K562 (cell line): ENCODE results near the gene OTOA. TPM values are rescaled to one million over a fixed set of nuclear protein-coding genes. Genes with fewer than 3 reads are reported as not detected.
A peak's percentile ranks its signal among the peaks of the same experiment; 100 is the strongest.
"Not testable (repeated sequence)": the region's sequence is repeated elsewhere in the genome, so short reads cannot be mapped to it uniquely, and the experiment has no call there.

Experiments
- ATAC-seq: fragments of 200-7000 bp; cut with Tn5 transposase; 3 replicates; pipeline ENCODE4 v1.9.1; 2020; ENCODE audit warnings: moderate library complexity
- BruUV-seq: library from RNA; stranded (reverse); fragments of 400-500 nt; replicated peaks from 2 replicates; lab custom pipeline; 2021; lab: Mats Ljungman, UMichigan
- CTCF ChIA-PET: fragments of 300-600 bp; formaldehyde crosslinking; extraction: SDS; loops from one replicate; lab custom pipeline; 2021; ENCODE audit warnings: low intra/inter-chr PET ratio; lab: Yijun Ruan, JAX
- POLR2A ChIA-PET: fragments of 300-600, 350-650 bp; sonication (Branson Sonifier 250); formaldehyde crosslinking; extraction: SDS; loops from one replicate; lab custom pipeline; 2021; ENCODE audit warnings: antibody characterized with exemption, inconsistent platforms; lab: Yijun Ruan, JAX
- DNase-seq, 4 experiments: peaks; one replicate each; pipeline versions ENCODE4 v3.0.0 to v3.0.0-alpha.2; 2011 to 2018; ENCODE audit warnings: low spot score in 3 of 4, mixed read lengths in 3 of 4; ENCODE audit errors: extremely low read depth in 1 of 4
- FAIRE-seq: peaks from 2 replicates; lab custom pipeline; 2011; peaks lifted over from hg19 to GRCh38; lab: Jason Lieb, UNC
- H2AFZ ChIP-seq: 2 replicates; pipeline ENCODE4 v1.6.0; 2011; ENCODE audit warnings: low read depth, low read length, control low read depth, inconsistent platforms
- H3K27ac ChIP-seq: fragments of 200-600 bp; 3 replicates; pipeline ENCODE4 v1.8.0; 2011; ENCODE audit warnings: low read depth, mild to moderate bottlenecking, control low read depth, inconsistent platforms, low read length, moderate library complexity, mixed read lengths; ENCODE audit errors: extremely low read depth
- H3K27me3 ChIP-seq, 2 experiments: fragments of 300-600 bp in 1 of 2; 2 replicates in 1 of 2; 3 replicates in 1 of 2; pipeline versions ENCODE4 v1.6.0 to v1.8.0; 2011; ENCODE audit warnings: inconsistent platforms in 2 of 2, low read length in 2 of 2, mild to moderate bottlenecking in 1 of 2, mixed read lengths in 1 of 2, moderate library complexity in 1 of 2; ENCODE audit not compliant: control insufficient read depth in 2 of 2, insufficient read depth in 2 of 2
- H3K36me3 ChIP-seq: fragments of 300-600 bp; 3 replicates; pipeline ENCODE4 v1.8.0; 2011; ENCODE audit warnings: mild to moderate bottlenecking, low read length, inconsistent platforms; ENCODE audit not compliant: control insufficient read depth, insufficient read depth
- H3K4me1 ChIP-seq, 2 experiments: fragments of 200-600 bp in 1 of 2; replicated peaks in 1 of 2; 2 replicates in 1 of 2; 3 replicates in 1 of 2; pipeline versions ENCODE4 v1.5.1 to v1.8.0; 2011; ENCODE audit warnings: inconsistent platforms in 2 of 2, low read length in 2 of 2, mild to moderate bottlenecking in 1 of 2, mixed read lengths in 1 of 2, moderate library complexity in 1 of 2; ENCODE audit not compliant: control insufficient read depth in 2 of 2, insufficient read depth in 2 of 2
- H3K4me2 ChIP-seq: 2 replicates; pipeline ENCODE4 v1.6.1; 2011; ENCODE audit warnings: low read length, control low read depth, inconsistent platforms, mixed read lengths; ENCODE audit not compliant: insufficient read depth
- H3K4me3 ChIP-seq: fragments of 200-600 bp; sonication (generic), shearing (Covaris generic); 2 replicates; pipeline ENCODE4 v1.5.1; 2016; ENCODE audit warnings: control low read depth, inconsistent platforms
- H3K79me2 ChIP-seq: fragments of 200-600 bp; 3 replicates; pipeline ENCODE4 v1.8.0; 2011; ENCODE audit warnings: low read length, inconsistent platforms; ENCODE audit not compliant: control insufficient read depth, insufficient read depth
- H3K9ac ChIP-seq, 2 experiments: 2 replicates each; pipeline versions ENCODE4 v1.6.0 to v1.6.1; 2011; ENCODE audit warnings: low read depth in 2 of 2, low read length in 2 of 2, control low read depth in 1 of 2, inconsistent platforms in 1 of 2, mild to moderate bottlenecking in 1 of 2, mixed read lengths in 1 of 2; ENCODE audit not compliant: insufficient read depth in 1 of 2
- H3K9me1 ChIP-seq: one replicate; pipeline ENCODE4 v1.6.0; 2011; ENCODE audit warnings: inconsistent platforms, mild to moderate bottlenecking, low read length, moderate library complexity; ENCODE audit not compliant: control insufficient read depth, insufficient read depth
- H3K9me3 ChIP-seq: replicated peaks from 2 replicates; pipeline ENCODE4 v1.5.1; 2011; ENCODE audit warnings: low read depth, low read length, inconsistent platforms; ENCODE audit not compliant: control insufficient read depth, insufficient read depth
- H4K20me1 ChIP-seq: replicated peaks from 2 replicates; pipeline ENCODE4 v1.6.1; 2011; ENCODE audit warnings: low read length, inconsistent platforms, mixed read lengths; ENCODE audit not compliant: control insufficient read depth, insufficient read depth
- RAD21 ChIP-seq, 2 experiments: fragments of 250-450 bp in 1 of 2; fragments of 450-650 bp in 1 of 2; sonication (Bioruptor Pico) in 1 of 2; formaldehyde crosslinking in 1 of 2; IDR thresholded peaks in 1 of 2; conservative IDR thresholded peaks in 1 of 2; 2 replicates each; pipeline versions ENCODE4 v1.4.0 to v1.8.0; 2020 to 2022; ENCODE audit warnings: mild to moderate bottlenecking in 2 of 2, moderate library complexity in 1 of 2
- REST ChIP-seq, 2 experiments: fragments of 450-650 bp; formaldehyde crosslinking in 1 of 2; IDR thresholded peaks; 2 replicates each; pipeline versions ENCODE4 v1.4.0 to v1.6.1; 2014 to 2020; ENCODE audit warnings: mild to moderate bottlenecking in 2 of 2, borderline replicate concordance in 1 of 2, low read depth in 1 of 2
- WGBS: fragments of 100-300 bp; shearing (Covaris generic); methylation state at CpG from one replicate; pipeline ENCODE4 v1.1.6; 2016; ENCODE audit warnings: low coverage, mixed read lengths; ENCODE audit not compliant: insufficient coverage; ENCODE audit errors: missing lambda C conversion rate; 5-methylcytosine and 5-hydroxymethylcytosine counted together
- in situ Hi-C: fragments of 300-500 bp; cut with MboI; formaldehyde crosslinking; loops from 4 replicates; pipeline ENCODE4 v1.15.0; 2018; ENCODE audit warnings: inconsistent platforms, mixed read lengths
- intact Hi-C: fragments of 100-400 bp; cut with micrococcal nuclease; formaldehyde crosslinking; loops from 2 replicates; pipeline ENCODE4 v1.14.2; 2022
- polyA plus RNA-seq, 8 experiments: library from polyadenylated mRNA; depleted of rRNA in 4 of 8; stranded (reverse) in 5 of 8; unstranded in 3 of 8; fragments of >200 nt; fragmentation: Nextera tagmentation in 2 of 8; fragmentation: Illumina TruSeq in 1 of 8; extraction: Ambion mirVana in 2 of 8; extraction: Trizol in 1 of 8; gene quantifications; 2 replicates each; pipeline versions ENCODE4 v1.2.1 to v1.2.3, GENCODE V29; 2011 to 2014; ENCODE audit warnings: inconsistent platforms in 1 of 8, missing spikeins in 1 of 8
- total RNA-seq, 7 experiments: library from RNA; depleted of rRNA in 6 of 7; stranded (reverse); fragments of >200 nt in 6 of 7; fragmentation: Illumina TruSeq in 2 of 7; extraction: Trizol in 2 of 7; gene quantifications; 2 replicates each; pipeline versions ENCODE4 v1.2.1 to v1.2.3, GENCODE V29; 2011 to 2021; ENCODE audit warnings: low replicate concordance in 1 of 7
- TF ChIP-seq, protein P1 (sequence below): fragments of 450-650 bp; formaldehyde crosslinking; IDR thresholded peaks from 2 replicates; pipeline ENCODE4 v1.4.0; 2020; ENCODE audit warnings: mild to moderate bottlenecking, moderate library complexity
- TF ChIP-seq, protein P2 (sequence below), 3 experiments: IDR thresholded peaks in 2 of 3; conservative IDR thresholded peaks in 1 of 3; 2 replicates each; pipeline ENCODE4 v1.5.1; 2011 to 2012; ENCODE audit warnings: low read length in 3 of 3, mild to moderate bottlenecking in 3 of 3, control low read depth in 2 of 3, improper control_type of control experiment in 1 of 3, inconsistent platforms in 1 of 3, low read depth in 1 of 3, mixed read lengths in 1 of 3, moderate library complexity in 1 of 3; ENCODE audit not compliant: insufficient read depth in 2 of 3

OTOA gene
- total and polyA plus RNA-seq, 9 of the 15 experiments (the other 6 are each of a cell fraction or from before 2014, with no cell fraction given) = 0.04 TPM; not detected in 8

- not testable (repeated sequence) for BruUV-seq; H2AFZ ChIP-seq; H4K20me1 ChIP-seq; H3K4me1 ChIP-seq; H3K27me3 ChIP-seq; TF ChIP-seq REST (CRISPR knock-in tag; IDR thresholded peaks at IDR 0.05; ENCODE audit: low read depth)
- 4% methylated on average over 11 of the region's 13 CpGs for WGBS
- DNase-seq = peak in 1 of 4 experiments; percentile 40
- TF ChIP-seq, protein P1, sequence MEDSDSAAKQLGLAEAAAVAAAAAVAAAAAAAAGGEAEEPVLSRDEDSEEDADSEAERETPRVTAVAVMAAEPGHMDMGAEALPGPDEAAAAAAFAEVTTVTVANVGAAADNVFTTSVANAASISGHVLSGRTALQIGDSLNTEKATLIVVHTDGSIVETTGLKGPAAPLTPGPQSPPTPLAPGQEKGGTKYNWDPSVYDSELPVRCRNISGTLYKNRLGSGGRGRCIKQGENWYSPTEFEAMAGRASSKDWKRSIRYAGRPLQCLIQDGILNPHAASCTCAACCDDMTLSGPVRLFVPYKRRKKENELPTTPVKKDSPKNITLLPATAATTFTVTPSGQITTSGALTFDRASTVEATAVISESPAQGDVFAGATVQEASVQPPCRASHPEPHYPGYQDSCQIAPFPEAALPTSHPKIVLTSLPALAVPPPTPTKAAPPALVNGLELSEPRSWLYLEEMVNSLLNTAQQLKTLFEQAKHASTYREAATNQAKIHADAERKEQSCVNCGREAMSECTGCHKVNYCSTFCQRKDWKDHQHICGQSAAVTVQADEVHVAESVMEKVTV = peak; percentile 40
- TF ChIP-seq RAD21 (CRISPR knock-in tag; conservative IDR thresholded peaks at IDR 0.05 in 1 of 2, IDR thresholded peaks at IDR 0.05 in 1 of 2) (peak; percentile 58 to 73), REST (IDR thresholded peaks at IDR 0.05; ENCODE audit: borderline replicate concordance) (peak; percentile 56; the same call in 1 of the 2 replicates)
- TF ChIP-seq, protein P2, sequence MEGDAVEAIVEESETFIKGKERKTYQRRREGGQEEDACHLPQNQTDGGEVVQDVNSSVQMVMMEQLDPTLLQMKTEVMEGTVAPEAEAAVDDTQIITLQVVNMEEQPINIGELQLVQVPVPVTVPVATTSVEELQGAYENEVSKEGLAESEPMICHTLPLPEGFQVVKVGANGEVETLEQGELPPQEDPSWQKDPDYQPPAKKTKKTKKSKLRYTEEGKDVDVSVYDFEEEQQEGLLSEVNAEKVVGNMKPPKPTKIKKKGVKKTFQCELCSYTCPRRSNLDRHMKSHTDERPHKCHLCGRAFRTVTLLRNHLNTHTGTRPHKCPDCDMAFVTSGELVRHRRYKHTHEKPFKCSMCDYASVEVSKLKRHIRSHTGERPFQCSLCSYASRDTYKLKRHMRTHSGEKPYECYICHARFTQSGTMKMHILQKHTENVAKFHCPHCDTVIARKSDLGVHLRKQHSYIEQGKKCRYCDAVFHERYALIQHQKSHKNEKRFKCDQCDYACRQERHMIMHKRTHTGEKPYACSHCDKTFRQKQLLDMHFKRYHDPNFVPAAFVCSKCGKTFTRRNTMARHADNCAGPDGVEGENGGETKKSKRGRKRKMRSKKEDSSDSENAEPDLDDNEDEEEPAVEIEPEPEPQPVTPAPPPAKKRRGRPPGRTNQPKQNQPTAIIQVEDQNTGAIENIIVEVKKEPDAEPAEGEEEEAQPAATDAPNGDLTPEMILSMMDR (IDR thresholded peaks at IDR 0.05 in 2 of 3, conservative IDR thresholded peaks at IDR 0.05 in 1 of 3; ENCODE audit: insufficient read depth in 2 of 3, low read depth in 1 of 3, low read length in 3 of 3) = peak; percentile 24 to 55 (median 36); a peak in 4 of 6 replicates
- TF ChIP-seq, all 486 proteins: peak for 4; not testable (repeated sequence) for 482
- CTCF ChIA-PET, intact Hi-C loops, H3K27ac ChIP-seq, H3K9me3 ChIP-seq, H3K9me1 ChIP-seq, H3K36me3 ChIP-seq, H3K4me2 ChIP-seq, H3K79me2 ChIP-seq, POLR2A ChIA-PET, H3K4me3 ChIP-seq, H3K9ac ChIP-seq, FAIRE-seq: not testable (repeated sequence)
- peak; percentile 89 for ATAC-seq
- in situ Hi-C loops = loop anchor here (25.0 kb wide), 2 partner anchors 89 to 311 kb away; no protein-coding TSS in a partner anchor
Measured at GRCh38 chr16:21801538-21802374, 138.0 kb downstream of the OTOA start.
